GM23248 (cell line): Measurements from ENCODE around the gene RAPGEF4. TPM values are rescaled to one million over a fixed set of nuclear protein-coding genes. Genes with fewer than 3 reads are reported as not detected.
A peak's percentile ranks its signal among the peaks of the same experiment; 100 is the strongest.

Experiments
- DNase-seq: peaks from one replicate; pipeline ENCODE4 v3.0.0-alpha.2; 2015
- H2AFZ ChIP-seq: fragments of 200-600 bp; sonication (generic); 2 replicates; pipeline ENCODE4 v1.6.1; 2016; ENCODE audit warnings: antibody characterized with exemption
- H3F3A ChIP-seq: fragments of 200-600 bp; sonication (generic); 2 replicates; pipeline ENCODE4 v1.6.1; 2016; ENCODE audit warnings: mild to moderate bottlenecking, antibody characterized with exemption, mixed run types; ENCODE audit not compliant: insufficient read depth
- H3K27ac ChIP-seq: fragments of 200-600 bp; sonication (generic); 2 replicates; pipeline ENCODE4 v1.5.1; 2016; ENCODE audit warnings: mild to moderate bottlenecking
- H3K27me3 ChIP-seq: fragments of 200-600 bp; sonication (generic); replicated peaks from 2 replicates; pipeline ENCODE4 v1.6.1; 2016; ENCODE audit warnings: mild to moderate bottlenecking; ENCODE audit not compliant: insufficient read depth
- H3K36me3 ChIP-seq: fragments of 200-600 bp; sonication (generic); 2 replicates; pipeline ENCODE4 v1.6.1; 2016; ENCODE audit warnings: low read depth, mild to moderate bottlenecking
- H3K4me1 ChIP-seq: fragments of 200-600 bp; sonication (generic); 2 replicates; pipeline ENCODE4 v1.6.1; 2016; ENCODE audit warnings: mild to moderate bottlenecking; ENCODE audit not compliant: insufficient read depth
- H3K4me2 ChIP-seq: fragments of 200-600 bp; sonication (generic); one replicate; pipeline ENCODE4 v1.6.1; 2016; ENCODE audit warnings: mild to moderate bottlenecking; ENCODE audit not compliant: unreplicated experiment
- H3K4me3 ChIP-seq: fragments of 200-600 bp; sonication (generic); 2 replicates; pipeline ENCODE4 v1.5.1; 2016; ENCODE audit warnings: mild to moderate bottlenecking
- H3K79me2 ChIP-seq: fragments of 200-600 bp; sonication (generic); 2 replicates; pipeline ENCODE4 v1.6.1; 2016; ENCODE audit warnings: mild to moderate bottlenecking; ENCODE audit not compliant: insufficient read depth
- H3K9ac ChIP-seq: fragments of 200-600 bp; sonication (generic); 2 replicates; pipeline ENCODE4 v1.6.1; 2016; ENCODE audit warnings: mild to moderate bottlenecking
- H3K9me2 ChIP-seq: fragments of 200-600 bp; sonication (generic); 2 replicates; pipeline ENCODE4 v1.6.1; 2016; ENCODE audit warnings: mixed run types, mild to moderate bottlenecking, moderate library complexity; ENCODE audit not compliant: insufficient read depth
- H3K9me3 ChIP-seq: fragments of 200-600 bp; sonication (generic); one replicate; pipeline ENCODE4 v1.6.1; 2017; ENCODE audit warnings: low read depth
- H4K20me1 ChIP-seq: fragments of 200-600 bp; sonication (generic); 2 replicates; pipeline ENCODE4 v1.6.0; 2016; ENCODE audit not compliant: insufficient read depth
- EZH2 ChIP-seq: fragments of 200-600 bp; sonication (generic); IDR thresholded peaks from 2 replicates; pipeline ENCODE4 v1.6.1; 2018; ENCODE audit warnings: antibody characterized with exemption, mild to moderate bottlenecking; ENCODE audit not compliant: insufficient read depth, poor library complexity, severe bottlenecking
- EZH2phosphoT487 ChIP-seq: fragments of 200-600 bp; sonication (generic); IDR thresholded peaks from 2 replicates; pipeline ENCODE4 v1.6.1; 2018; ENCODE audit warnings: antibody characterized with exemption, moderate library complexity, mild to moderate bottlenecking, low read depth; ENCODE audit not compliant: insufficient read depth
- WGBS, 2 experiments: methylation state at CpG; one replicate each; pipeline ENCODE4 v1.1.6; 2015 to 2017; ENCODE audit warnings: low lambda C conversion rate in 2 of 2, low coverage in 1 of 2; ENCODE audit errors: missing lambda C conversion rate in 2 of 2; 5-methylcytosine and 5-hydroxymethylcytosine counted together
- in situ Hi-C: fragments of 300-500 bp; cut with MboI; formaldehyde crosslinking; loops from 2 replicates; pipeline ENCODE4 v1.15.0; 2020
- polyA plus RNA-seq: library from polyadenylated mRNA; unstranded; fragments of >200 nt; fragmentation: Nextera tagmentation; extraction: Ambion mirVana; gene quantifications from 2 replicates; pipeline ENCODE4 v1.2.1, GENCODE V29; 2016
- total RNA-seq: library from RNA; depleted of rRNA; stranded (reverse); fragments of >200 nt; shearing (Covaris generic); gene quantifications from 2 replicates; pipeline ENCODE4 v1.2.3, GENCODE V29; 2014

Gene RAPGEF4
- total and polyA plus RNA-seq, 2 experiments from 2014 or later, result 2.2 TPM; not detected in 1

DNA sequence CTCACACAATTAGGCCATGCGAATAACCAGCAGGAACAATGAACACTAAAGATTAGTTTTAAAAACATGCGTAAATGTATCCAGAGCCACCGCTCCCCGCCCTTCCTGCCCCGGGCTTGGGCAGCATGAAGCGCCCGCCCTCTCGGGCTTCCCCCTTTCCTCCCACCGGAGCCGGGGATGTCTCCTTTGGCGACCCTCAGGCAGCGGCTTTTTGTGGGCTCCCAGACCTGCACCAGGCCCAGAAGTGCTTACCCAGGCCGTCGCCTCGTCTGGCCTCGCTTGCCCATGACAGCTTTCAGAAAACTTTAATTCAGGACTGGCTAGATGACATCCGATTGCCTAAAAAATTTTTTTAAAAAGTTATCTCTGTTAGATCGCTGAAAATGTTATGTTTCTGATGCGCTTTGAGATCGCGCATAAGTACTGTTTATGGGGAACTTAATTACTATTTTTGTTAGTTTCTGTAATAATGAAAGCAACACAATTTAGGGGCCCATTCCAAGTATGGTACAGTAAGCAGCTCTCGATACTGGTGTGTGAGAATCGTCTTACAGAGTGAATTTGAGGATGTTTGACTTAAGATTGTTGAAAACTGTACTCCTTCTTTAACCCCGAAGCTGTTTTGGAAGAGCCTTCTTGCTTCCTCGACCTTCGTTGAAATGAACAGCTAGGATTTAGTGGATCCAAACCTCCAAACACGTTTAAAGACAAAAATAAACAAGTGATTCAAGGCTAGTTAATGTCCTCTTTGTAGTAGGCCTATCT is 341.1 kb downstream of the RAPGEF4 start:
- Histone ChIP-seq H3K27ac (peak overlapping the region; percentile 90), H3K36me3 (no peaks in the 10 kb centered on the region), H3F3A (peaks cover 33% of the 10 kb centered on the region), H3K4me3 (peak overlapping the region; percentile 81), H2AFZ (peak overlapping the region; percentile 84), H3K4me2 (peak overlapping the region; percentile 99), H3K9me3 (no peaks in the 10 kb centered on the region), H3K4me1 (peaks cover 36% of the 10 kb centered on the region), H4K20me1 (no peaks in the 10 kb centered on the region), H3K79me2 (peaks cover 43% of the 10 kb centered on the region), H3K9me2 (no peaks in the 10 kb centered on the region), H3K27me3 (no peaks in the 10 kb centered on the region), H3K9ac (peak overlapping the region; percentile 97)
- in situ Hi-C loops, result no loop called here
- 1% methylated on average over 27 of the region's 27 CpGs for WGBS, 2 experiments
- peak; percentile 67 for DNase-seq
- TF ChIP-seq EZH2 (no peak), EZH2phosphoT487 (no peak)

DNA sequence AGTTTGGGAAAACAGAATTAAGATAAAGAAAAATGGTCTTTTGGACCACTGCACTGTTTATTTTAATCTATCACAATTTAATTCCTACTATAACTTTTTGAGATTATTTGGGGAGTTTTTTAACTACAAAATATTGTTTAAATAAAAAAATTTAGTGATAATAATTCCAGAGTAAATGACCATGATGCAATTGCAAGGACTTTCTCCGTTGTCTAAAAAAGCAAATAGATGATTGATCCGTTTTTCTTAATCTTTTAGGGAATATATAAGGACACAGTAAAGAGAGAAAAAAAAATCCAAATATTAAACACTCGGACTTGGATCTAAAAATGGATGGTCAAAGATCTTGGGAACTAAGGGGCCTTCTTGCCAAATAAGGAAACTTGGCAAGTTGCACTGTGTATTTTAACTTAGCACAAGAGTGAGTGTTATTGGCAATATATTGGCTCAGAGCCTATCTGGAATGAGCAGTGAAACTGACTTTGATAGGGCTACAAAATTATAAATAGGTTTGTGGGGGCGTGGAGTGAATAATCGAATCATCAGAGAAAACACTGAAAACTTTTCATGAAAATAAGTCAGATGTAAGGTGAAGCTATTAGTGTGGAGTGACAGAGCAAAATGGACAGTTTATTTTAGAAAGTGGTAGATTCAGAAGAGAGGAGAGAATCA is 342.0 kb downstream of the RAPGEF4 start:
- H3K27me3 ChIP-seq, result no peaks in the 10 kb centered on the region
- peak overlapping the region; percentile 90 for H3K27ac ChIP-seq
- peaks cover 35% of the 10 kb centered on the region for H3F3A ChIP-seq
- H3K9me2 ChIP-seq, result no peaks in the 10 kb centered on the region
- H3K9ac ChIP-seq, result peak overlapping the region; percentile 97
- H4K20me1 ChIP-seq, result no peaks in the 10 kb centered on the region
- no peaks in the 10 kb centered on the region for H3K36me3 ChIP-seq
- H3K4me2 ChIP-seq, result peak overlapping the region; percentile 99
- WGBS, 2 experiments, result 43 to 54% methylated on average over 5 of the region's 5 CpGs
- peaks cover 36% of the 10 kb centered on the region for H3K4me1 ChIP-seq
- H3K4me3 ChIP-seq, result peak overlapping the region; percentile 81
- peaks cover 52% of the 10 kb centered on the region for H3K79me2 ChIP-seq
- no peaks in the 10 kb centered on the region for H3K9me3 ChIP-seq
- DNase-seq, result peak; percentile 49
- peak overlapping the region; percentile 84; the same call in 1 of the 2 replicates for H2AFZ ChIP-seq
- in situ Hi-C loops, result no loop called here
- TF ChIP-seq EZH2 (no peak), EZH2phosphoT487 (no peak)

DNA sequence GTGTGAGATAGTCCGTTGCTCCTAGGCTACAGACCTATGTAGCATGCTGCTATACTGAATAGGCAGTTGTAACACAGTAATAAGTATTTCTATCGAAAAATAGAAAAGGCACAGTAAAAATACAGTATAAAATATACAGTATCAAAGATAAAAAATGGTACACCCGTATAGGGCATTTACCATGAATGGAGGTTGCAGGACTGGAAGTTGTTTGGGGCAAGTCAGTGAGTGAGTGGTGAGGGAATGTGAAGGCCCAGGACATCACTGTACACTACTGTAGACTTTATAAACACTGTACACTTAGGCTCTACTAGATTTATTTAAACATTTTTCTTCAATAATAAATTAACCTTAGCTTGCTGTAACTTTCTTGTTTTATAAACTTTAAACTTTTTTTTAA is 343.5 kb downstream of the RAPGEF4 start:
- Histone ChIP-seq H3K9me2 (no peaks in the 10 kb centered on the region), H3F3A (peaks cover 35% of the 10 kb centered on the region), H2AFZ (no peak overlapping the region), H3K9ac (no peak overlapping the region; the same call in 1 of the 2 replicates), H3K4me3 (no peak overlapping the region; the same call in 1 of the 2 replicates), H3K79me2 (peaks cover 67% of the 10 kb centered on the region), H4K20me1 (no peaks in the 10 kb centered on the region), H3K4me1 (peaks cover 36% of the 10 kb centered on the region), H3K9me3 (no peaks in the 10 kb centered on the region), H3K27me3 (no peaks in the 10 kb centered on the region), H3K4me2 (peak overlapping the region; percentile 99), H3K36me3 (no peaks in the 10 kb centered on the region), H3K27ac (peak overlapping the region; percentile 87)
- TF ChIP-seq EZH2, result no peak
- no peak for TF ChIP-seq EZH2phosphoT487
- DNase-seq, result no peak
- 69 to 70% methylated on average over 3 of the region's 3 CpGs for WGBS, 2 experiments
- in situ Hi-C loops, result no loop called here

DNA sequence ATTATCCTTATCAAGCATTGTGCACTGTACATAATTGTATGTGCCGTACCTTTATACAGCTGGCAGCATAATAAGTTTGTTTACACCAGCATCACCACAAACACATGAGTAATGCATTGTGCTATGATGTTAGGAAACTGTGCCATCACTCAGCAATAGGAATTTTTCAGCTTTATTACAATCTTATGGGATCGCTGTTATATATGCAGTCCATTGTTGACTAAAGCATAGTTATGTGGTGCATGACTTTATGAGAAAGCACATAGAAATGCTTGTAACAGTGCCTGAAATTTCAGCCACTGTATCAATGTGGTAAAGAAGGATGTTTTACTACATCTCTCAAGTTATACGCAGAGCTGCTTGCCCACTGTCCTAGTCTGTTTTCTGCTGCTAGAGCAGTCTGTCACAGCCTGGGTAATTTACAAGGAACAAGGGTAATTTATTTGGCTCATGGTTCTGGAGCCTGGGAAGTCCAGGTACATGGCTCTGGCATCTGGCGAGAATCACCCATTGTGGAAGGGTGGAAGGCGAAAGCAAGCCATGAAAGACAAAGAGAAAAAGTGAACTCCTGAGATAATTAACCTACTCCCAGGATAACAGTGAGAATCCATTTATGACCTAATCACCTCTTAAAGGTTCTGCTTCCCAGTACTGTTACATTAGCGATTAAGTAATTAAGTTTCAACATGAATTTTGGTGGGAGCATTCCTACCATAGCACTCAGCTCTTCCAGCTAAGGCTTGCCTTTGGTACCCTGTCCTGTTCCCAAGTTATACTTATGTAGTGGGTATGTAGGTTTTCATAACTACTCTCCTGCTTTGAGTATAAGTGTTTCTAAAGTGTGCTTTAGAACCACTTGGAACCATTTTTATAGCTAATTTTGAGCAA is 344.6 kb downstream of the RAPGEF4 start:
- H2AFZ ChIP-seq, result no peak overlapping the region
- H3F3A ChIP-seq, result peaks cover 35% of the 10 kb centered on the region
- TF ChIP-seq EZH2, result no peak
- TF ChIP-seq EZH2phosphoT487, result 0 out of 2 replicates have a peak, but pooled peaks have one; percentile 74
- H3K79me2 ChIP-seq, result peaks cover 78% of the 10 kb centered on the region
- H3K9ac ChIP-seq, result peak overlapping the region; percentile 56
- H3K36me3 ChIP-seq, result no peaks in the 10 kb centered on the region
- no peaks in the 10 kb centered on the region for H3K27me3 ChIP-seq
- no peaks in the 10 kb centered on the region for H4K20me1 ChIP-seq
- H3K9me2 ChIP-seq, result no peaks in the 10 kb centered on the region
- in situ Hi-C loops, result no loop called here
- peak; percentile 95 for DNase-seq
- WGBS, 2 experiments, result 45 to 49% methylated on average over 6 of the region's 6 CpGs
- peak overlapping the region; percentile 87 for H3K27ac ChIP-seq
- H3K4me2 ChIP-seq, result peak overlapping the region; percentile 99
- H3K4me3 ChIP-seq, result peak overlapping the region; percentile 30
- H3K4me1 ChIP-seq, result peaks cover 36% of the 10 kb centered on the region
- no peaks in the 10 kb centered on the region for H3K9me3 ChIP-seq
